Fibroblast of skin of back (primary cell): Measurements from ENCODE around the gene PSMF1.
"Not testable (repeated sequence)": the region's sequence is repeated elsewhere in the genome, so short reads cannot be mapped to it uniquely, and the experiment has no call there.

ENCODE experiments used
- DNase-seq: peaks from one replicate; pipeline ENCODE4 v3.0.0-alpha.2; 2013

Gene PSMF1

DNA sequence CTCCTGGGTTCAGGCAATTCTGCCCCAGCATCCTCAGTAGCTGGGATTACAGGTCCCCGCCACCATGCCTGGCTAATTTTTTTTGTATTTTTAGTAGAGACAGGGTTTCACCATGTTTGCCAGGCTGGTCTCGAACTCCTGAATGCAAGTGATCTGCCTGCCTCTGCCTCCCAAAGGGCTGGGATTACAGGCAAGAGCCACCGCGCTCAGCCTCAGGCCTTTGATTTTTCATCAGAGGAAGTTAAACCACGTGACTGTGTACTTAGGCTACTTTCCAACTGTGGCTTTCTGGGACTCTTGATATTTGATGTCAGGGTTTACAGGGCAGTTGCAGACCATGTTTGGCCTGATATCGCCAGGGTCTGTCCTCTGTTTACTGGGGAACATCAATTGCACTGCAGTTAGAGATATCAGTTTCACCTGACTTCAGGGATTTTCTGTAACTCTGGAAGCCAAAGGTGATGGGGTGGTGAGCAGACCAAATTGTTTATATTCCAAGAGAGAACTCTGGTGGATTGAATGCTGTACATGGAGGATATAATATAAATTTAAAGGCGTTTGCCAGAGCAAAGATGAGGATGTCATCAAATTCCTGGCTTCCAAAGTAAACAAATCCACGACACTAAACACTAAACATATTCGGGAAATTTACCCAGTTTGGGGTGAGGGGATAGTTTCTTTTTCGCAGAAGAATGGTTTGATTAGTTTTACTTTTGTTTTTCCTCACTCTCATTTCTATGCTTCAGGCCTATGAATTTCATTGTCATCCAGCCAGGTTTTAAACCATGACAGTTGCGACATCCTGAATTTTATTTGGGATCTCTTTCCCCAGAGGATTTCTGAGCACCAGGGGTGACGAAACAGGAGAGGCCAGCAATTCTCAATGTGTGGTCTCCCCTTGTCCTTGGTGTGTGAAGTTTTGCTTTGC is 4.2 kb downstream of the PSMF1 start:
- peak; percentile 20 for DNase-seq

DNA sequence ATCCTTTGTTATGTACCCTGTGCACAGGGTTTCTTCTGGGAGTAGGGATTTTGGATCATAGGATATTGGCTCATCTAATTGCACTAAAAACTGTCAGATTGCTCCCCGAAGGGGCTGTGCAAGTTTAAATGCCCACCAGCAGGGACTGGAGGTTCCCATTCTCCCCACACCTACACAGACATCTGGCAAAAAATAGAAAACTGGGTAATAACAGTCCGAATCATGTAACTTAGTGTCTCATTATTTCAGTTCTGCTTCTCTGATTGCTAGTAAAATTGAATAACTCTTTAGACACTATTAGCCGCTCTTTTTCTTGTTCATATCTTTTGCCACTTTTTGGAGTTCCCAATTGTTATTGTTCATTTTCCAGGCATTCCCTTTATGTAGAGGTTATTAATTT is 5.3 kb downstream of the PSMF1 start:
- DNase-seq: no peak

GRCh38 chr20:1124421-1124820 is 6.0 kb downstream of the PSMF1 start:
- DNase-seq: no peak

DNA sequence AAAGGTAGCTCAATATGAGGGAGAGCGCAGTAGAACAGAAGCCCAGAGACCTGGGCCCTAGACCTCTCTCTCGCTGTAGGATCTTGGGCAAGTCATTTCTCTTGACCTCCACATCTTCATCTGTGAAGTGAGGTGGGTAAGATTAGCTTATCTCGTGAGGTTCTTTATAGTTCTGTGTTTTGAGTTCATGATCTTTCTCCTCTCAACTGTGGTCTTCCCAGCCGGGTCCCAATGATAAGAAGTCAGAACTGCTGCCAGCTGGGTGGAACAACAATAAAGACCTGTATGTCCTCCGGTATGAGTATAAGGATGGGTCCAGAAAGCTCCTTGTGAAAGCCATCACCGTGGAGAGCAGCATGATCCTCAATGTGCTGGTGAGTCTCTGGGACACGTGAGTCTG is 6.9 kb downstream of the PSMF1 start:
- DNase-seq: no peak

- no peak for DNase-seq
These were observed 9.4 kb downstream of the PSMF1 start for GRCh38 chr20:1127840-1128239.

GRCh38 chr20:1130058-1130694 is 11.8 kb downstream of the PSMF1 start:
- DNase-seq: no peak

DNA sequence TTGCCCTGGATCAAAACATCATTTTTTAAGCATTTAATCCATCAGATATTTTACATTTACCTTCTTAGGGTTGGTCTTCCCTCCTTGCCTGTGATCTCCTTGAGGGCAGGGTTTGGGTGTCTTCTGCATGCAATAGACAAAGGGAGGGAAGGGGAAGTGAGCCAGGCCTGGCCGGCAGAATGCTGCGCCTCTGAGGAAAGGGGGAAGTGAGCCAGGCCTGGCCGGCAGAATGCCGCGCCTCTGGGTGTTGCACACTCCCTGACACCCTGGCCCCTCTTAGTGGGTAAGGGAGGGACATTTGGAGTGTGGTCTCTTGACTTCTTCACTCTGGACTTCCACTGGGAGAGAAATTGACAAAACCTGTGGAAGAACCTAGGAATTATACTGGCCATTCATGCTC is 12.4 kb downstream of the PSMF1 start:
- no peak for DNase-seq

DNA sequence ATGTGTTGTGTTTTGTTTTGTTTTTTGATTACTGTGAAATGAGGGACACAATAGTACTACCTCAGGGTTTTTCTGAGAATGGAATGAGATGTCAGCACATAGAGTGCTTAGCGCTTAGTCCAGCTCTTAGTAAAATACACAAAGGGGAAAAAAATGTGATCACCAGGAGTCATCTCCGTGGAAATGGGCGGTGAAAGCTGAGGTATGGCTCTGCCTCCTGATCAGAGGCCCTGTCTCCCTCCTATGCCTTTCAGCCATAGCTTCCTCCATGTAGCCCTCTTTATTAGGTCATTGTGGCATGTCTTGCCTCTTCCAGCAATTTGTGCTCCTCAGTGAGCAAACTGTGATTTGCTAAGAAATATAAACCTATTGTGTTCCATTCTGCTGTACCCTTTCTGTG is 13.0 kb downstream of the PSMF1 start:
- DNase-seq: no peak

- DNase-seq: no peak
These were observed 16.0 kb downstream of the PSMF1 start for GRCh38 chr20:1134355-1134754.

DNA sequence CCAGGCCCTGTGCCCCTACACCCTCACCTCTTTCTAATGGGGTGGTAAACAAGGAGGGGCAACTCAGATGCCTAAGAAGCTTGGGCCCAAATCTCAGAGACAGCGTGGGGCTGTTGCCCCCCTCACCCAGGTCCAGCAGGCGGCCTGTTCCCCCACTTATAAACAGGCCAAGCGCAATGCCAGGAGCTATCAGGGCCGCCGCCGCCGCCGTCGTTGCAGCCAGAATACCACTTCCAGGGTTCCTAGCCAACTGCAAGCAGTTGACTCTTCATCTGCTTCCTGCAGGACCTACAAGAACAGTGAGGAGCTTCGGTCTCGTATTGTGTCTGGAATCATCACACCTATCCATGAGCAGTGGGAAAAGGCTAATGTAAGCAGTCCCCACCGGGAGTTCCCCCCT is 16.4 kb downstream of the PSMF1 start:
- DNase-seq: no peak

DNA sequence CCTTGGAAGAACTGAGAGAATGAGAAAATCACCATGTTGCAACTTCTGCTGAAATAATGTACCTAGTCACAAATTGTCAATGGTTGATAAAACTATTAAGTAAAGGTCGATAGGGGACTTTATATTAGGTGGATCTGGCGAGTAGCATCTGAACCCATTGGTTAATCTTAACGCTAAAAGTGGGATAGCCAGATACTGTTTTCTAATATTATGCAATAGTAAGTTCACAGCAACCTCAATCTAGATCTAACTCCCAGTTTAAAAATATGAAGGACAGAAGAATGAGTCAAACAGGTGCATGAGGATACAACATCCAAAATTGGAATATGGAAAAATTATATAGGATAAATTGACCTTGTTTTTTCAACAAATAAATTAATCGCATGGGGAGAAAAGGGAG is 18.8 kb downstream of the PSMF1 start:
- no peak for DNase-seq

DNA sequence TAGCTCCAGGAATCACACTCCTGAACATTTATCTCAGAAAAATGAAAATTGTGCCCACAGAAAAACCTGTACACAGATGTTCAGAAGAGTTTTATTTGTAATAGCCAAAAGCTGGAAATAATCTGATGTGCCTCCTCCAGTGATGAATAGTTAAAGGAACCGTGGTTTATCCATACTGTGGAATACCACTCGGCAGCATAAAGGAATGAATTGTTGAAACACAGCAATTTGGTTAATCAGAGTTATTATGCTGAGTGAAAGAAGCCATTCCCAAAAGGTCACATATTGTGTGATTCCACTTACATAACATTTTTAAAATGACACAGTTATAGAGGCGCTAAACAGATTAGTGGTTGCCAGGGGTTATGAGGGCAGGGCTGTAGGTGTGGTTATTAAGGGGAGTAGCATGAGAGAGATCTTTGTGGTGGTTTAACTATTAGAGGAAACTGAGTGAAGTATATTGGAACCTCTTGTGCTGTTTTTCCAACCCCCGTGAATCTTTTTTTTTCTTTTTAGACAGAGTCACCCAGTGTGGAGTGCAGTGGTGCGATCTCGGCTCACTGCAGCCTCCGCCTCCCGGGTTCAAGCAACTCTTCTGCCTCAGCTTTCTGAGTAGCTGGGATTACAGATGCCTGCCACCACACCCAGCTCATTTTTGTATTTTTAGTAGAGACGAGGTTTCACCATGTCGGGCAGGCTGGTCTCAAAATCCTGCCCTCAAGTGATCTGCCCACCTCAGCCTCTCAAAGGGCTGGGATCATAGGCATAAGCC is 26.2 kb downstream of the PSMF1 start:
- no peak for DNase-seq

- no peak for DNase-seq
These were observed 28.6 kb downstream of the PSMF1 start for GRCh38 chr20:1146957-1147356.

DNA sequence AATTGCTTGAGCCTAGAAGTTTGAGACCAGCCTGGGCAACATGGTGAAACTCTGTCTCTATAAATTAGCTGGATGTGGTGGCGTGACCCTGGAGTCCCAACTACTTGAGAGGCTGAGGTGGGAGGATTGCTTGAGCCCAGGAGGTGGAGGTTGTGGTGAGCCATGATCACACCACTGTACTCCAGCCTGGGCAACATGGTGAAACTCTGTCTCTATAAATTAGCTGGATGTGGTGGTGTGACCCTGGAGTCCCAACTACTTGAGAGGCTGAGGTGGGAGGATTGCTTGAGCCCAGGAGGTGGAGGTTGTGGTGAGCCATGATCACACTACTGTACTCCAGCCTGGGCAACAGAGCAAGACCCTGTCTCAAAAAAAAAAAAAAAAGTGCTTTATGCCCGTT is 31.4 kb downstream of the PSMF1 start:
- DNase-seq: not testable (repeated sequence)

GRCh38 chr20:1150218-1150617 is 31.8 kb downstream of the PSMF1 start:
- peak; percentile 7 for DNase-seq

- no peak for DNase-seq
These were observed 32.6 kb downstream of the PSMF1 start for GRCh38 chr20:1150968-1151367.

DNA sequence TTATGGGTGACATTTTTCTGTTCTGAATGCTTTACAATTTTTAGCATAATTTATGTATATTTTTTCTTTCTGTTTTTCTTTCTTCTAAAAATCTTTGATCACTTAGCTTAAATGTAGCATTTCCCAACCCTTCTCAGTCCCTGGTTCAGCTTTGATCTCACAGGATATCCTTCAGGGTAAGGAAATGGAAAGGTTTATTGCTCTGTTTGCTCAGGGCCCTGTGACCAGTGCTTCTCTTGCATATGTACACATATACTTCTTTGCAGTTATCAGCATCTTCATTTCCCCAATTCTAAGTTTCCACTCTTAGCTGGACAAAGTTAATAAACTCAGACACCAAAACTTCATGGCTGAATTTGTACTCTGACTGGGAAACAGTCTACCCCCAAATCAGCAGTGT is 35.8 kb downstream of the PSMF1 start:
- DNase-seq: no peak

DNA sequence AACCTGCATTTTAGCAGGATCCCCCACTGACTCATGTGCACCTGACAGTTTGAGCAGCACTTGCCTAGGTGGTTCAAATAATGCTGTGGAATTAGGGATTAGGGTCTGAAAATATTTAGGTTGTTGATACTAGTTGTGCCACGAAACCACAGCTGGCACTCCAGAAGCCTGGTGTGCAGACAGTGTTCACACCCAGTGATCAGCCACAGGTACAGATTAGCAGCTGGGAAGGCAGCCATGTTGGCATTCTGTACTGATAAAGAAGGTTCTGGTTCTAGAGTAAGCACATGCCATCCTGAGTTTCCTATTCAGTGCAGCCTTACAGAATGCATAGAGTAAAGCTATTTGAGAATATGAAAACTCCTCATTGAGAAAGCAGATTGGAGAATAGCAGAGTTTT is 36.3 kb downstream of the PSMF1 start:
- DNase-seq: no peak

DNA sequence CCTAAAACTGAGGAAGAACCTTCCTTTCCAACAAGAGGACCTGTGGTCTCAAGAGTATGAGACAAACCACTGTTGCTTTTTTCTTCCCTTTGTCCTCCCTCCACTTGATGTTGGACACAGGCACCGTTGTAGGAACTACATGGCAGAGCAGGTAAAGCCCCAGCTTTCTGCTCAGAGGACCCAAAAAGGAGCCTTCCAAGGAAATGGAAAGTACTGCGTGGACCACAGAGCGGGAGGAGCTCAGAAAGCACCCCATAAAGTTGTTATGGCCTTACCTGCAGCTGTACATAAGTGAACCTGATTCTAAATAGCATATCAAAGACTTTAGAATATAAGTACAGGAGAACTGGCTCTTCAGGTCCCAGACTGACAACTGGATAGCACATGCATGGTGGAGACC is 36.9 kb downstream of the PSMF1 start:
- no peak for DNase-seq

DNA sequence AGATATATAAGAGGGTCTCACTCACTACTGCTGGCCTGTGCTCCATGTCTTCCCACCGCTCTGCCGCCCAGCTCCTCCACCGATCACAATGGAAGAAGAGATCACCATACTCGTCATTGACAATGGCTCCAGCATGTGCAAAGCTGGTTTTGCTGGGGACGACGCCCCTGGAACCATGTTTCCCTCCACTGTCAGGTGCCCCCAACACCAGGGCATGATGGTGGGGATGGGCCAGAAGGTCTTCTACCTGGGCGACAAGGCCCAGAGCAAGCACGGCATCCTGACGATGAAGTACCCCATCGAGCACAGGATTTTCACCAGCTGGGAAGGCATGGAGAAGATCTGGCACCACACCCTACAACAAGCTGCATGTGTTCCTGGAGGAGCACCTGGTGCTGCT is 42.1 kb downstream of the PSMF1 start:
- DNase-seq: no peak

- DNase-seq: no peak
These were observed 42.6 kb downstream of the PSMF1 start for GRCh38 chr20:1160991-1161390.

GRCh38 chr20:1163105-1163504 is 44.7 kb downstream of the PSMF1 start:
- DNase-seq: no peak

GRCh38 chr20:1163653-1164052 is 45.3 kb downstream of the PSMF1 start:
- no peak for DNase-seq
